GM18951 (cell line): ENCODE measurements around the gene KMT5C.

Experiments
- POLR2A ChIP-seq: IDR thresholded peaks from 4 replicates; pipeline ENCODE4 v1.6.1; 2011; ENCODE audit warnings: mild to moderate bottlenecking; ENCODE audit not compliant: insufficient read length, insufficient read depth; ENCODE audit errors: extremely low read depth
- in situ Hi-C: fragments of 300-500 bp; cut with MboI; formaldehyde crosslinking; loops from one replicate; pipeline ENCODE4 v1.12.0; 2022; ENCODE audit warnings: low sequenced_read_pairs, mixed read lengths, inconsistent platforms; ENCODE audit not compliant: unreplicated experiment

Gene KMT5C

DNA sequence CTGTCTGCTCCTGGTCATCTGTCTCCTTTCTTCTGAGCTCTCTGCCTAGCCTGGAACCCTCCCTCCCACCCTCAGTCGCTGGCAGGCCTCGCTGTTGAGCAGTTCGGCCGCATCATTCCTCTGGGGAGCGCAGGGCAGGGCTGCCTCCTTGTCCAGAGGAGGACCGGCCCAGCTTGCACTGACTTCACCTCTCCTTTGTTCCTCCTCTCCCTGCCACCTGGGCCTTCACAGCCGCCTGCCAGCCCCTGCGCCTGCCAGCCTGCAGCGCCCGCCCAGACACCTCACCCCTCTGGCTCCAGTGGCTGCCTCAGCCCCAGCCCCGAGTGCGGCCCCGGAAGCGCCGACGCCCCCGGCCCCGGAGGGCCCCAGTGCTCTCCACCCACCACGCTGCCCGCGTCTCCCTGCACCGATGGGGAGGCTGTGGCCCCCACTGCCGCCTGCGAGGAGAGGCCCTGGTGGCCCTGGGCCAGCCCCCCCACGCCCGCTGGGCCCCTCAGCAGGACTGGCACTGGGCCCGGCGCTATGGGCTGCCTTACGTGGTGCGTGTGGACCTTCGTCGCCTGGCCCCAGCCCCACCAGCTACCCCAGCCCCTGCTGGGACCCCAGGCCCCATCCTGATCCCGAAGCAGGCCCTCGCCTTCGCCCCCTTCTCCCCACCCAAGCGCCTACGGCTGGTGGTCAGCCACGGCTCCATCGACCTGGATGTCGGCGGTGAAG lies 7.2 kb downstream of the KMT5C start:
- TF ChIP-seq POLR2A = no peak
- in situ Hi-C loops = no loop called here

- no peak for TF ChIP-seq POLR2A
- in situ Hi-C loops = no loop called here
Measured at GRCh38 chr19:55347442-55348009, 7.8 kb downstream of the KMT5C start.

- in situ Hi-C loops = no loop called here
- TF ChIP-seq POLR2A = no peak
Measured at GRCh38 chr19:55348317-55349034, 8.8 kb downstream of the KMT5C start.

- no peak for TF ChIP-seq POLR2A
- in situ Hi-C loops = no loop called here
Measured at GRCh38 chr19:55350620-55351315, 11.1 kb downstream of the KMT5C start.

GRCh38 chr19:55352040-55352439 lies 12.4 kb downstream of the KMT5C start:
- in situ Hi-C loops = no loop called here
- no peak for TF ChIP-seq POLR2A

DNA sequence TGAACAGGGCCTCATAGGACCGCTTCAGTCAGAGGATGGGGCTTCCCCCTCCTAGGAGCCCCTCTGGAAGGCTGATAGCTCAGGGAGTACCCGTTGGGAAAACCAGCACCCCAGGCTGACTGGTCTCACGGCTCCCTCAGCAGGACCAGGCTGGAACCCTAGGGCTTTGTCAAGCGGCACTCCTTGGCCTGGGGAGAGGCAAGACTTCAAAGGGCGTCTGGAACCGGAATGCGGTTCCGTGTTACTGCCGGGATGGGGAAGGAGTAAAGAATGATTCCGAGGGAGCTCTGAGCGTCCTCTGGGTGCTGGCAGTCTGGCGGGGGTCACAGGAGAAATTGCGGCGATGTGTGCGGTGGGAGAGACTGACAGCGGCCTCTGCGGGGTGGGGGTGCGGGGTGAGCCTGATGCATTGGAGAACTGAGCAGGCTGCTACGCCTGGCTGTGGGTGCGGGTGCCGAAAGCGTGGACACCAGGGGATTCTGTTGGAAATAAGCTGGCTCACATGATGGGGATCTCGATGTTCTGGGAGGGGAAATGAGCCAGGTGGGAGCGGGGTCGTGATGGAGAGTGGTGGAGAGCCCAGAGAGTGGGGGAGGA lies 13.0 kb downstream of the KMT5C start:
- in situ Hi-C loops = no loop called here
- no peak for TF ChIP-seq POLR2A

GRCh38 chr19:55353356-55353802 lies 13.7 kb downstream of the KMT5C start:
- no peak for TF ChIP-seq POLR2A
- in situ Hi-C loops = no loop called here

DNA sequence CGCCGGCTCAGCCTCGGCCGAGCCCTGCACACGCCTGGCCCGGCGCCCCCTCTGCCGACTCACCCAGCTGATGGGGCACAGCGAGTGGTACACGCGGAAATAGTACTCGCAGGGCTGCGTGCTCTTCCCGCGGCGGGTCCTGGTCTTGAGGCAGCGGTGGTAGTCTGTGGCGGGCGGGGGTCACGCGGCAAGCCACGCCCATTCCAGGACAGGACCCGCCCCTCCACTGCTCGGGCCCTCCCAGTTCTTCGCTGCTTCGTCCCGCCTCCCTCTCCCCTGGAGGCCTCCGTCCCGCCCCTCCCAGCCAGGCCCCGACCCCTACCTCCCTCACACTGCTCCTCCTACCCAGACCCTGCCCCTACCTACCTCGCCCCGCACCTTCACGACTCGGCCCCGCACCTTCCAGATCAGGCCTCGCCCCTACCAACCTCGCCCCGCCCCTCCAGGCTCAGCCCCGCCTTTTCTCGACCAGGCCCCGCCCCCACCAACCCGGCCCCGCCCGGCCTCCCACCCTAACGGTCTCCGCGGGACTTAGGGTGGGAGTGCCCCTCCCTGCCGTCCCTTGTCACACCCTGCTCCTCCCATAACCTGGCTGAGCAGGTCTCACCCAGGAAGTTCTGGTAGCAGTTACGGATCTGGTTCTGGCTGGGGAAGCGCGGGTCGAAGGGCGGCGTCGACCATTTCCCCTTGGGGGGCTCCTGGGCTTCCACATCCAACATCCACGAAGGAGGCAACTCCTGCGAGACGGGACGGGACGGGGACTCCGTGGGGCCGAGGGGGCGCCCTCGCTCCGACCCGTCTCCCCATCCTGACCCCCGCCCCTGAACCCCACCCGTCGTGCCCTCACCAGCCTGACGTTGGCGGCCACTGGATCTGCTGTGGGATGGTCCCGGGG lies 14.4 kb downstream of the KMT5C start:
- in situ Hi-C loops = no loop called here
- TF ChIP-seq POLR2A = no peak

DNA sequence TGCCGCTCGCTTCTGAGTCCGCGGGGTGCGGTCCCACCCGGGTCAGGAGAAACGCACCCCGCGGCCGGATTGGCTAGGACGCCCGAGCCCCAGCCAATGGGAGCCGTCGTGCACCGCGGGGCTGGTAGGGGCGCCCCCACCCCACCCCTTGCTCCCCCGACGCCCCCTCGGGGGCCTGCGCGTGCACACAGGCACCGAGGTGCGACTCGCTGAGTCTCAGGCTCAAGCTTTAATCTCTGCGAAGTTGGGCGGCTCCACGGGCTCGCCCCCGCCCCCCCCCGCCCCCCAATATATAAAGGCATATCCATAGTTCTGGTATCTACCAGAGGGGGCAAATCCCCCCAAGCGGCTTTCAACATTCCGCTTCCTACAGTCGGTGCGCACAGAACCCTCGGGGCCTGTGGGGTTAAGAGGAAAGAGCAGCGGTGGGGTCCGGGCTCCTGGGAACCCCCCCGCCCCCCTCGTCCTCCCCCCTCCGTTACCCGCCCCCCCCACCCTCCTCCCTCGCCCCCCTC lies 15.1 kb downstream of the KMT5C start, which contains the start of gene COX6B2:
TSS of gene COX6B2 (minus strand) at position 22 of the 515 bp plus-strand sequence. CDS start 198 bp downstream, outside the sequence.
- in situ Hi-C loops = no loop called here

DNA sequence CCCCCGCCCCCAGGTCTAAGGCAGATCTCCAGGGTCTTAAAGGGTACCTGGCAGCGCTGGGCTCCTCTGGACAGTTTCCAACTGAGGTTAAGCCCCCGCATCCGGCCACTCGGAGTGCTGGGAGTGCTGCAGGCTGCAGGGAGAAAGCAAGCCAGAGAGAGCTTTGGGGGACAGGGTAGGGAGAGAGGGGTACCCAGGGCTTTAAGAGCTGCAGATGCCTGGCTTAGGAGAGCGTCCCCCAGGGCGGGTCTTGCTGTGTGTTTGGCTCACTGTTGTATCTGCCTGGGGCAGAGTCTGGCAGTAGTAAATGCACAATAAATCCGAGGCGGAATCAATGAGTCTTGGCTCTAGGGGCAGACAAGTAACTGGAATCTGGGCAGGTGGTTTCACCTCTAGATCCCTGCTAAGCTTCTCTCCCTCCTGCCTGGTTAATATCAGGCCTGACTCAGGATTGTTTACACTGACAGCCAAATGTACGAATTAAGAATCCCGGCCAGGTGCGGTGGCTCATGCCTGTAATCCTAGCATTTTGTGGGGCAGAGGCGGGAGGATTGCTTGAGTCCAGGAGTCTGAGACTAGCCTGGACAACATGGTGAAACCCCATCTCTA lies 15.6 kb downstream of the KMT5C start:
- in situ Hi-C loops = no loop called here

More for the DNA sequence above, 15.1 kb downstream of the KMT5C start, which contains the start of gene COX6B2:
- TF ChIP-seq POLR2A = no peak

GRCh38 chr19:55358493-55358892 lies 18.8 kb downstream of the KMT5C start:
- no peak for TF ChIP-seq POLR2A
- in situ Hi-C loops = no loop called here

More for the DNA sequence above, 15.6 kb downstream of the KMT5C start:
- no peak for TF ChIP-seq POLR2A
